Measurements from ENCODE around the gene ACYP2. TPM values are rescaled to one million over a fixed set of nuclear protein-coding genes. Genes with fewer than 3 reads are reported as not detected.

The ACYP2 gene
- total RNA-seq, 4 donors from 2014 or later: 10.3 to 44.3 (median 21.7) TPM

GRCh38 chr2:54224997-54225396 lies 109.6 kb downstream of the ACYP2 start:
- Histone ChIP-seq H3K4me3 (no peak overlapping the region), H3K27me3 (no peaks in the 10 kb centered on the region), H3K36me3 (peaks cover 0 to 2% of the 10 kb centered on the region in 2 donors), H3K4me1 (no peaks in the 10 kb centered on the region), H3K27ac (no peak overlapping the region), H3K9me3 (no peaks in the 10 kb centered on the region)
- TF ChIP-seq CTCF (IDR thresholded peaks at IDR 0.05) (no peak), POLR2A (IDR thresholded peaks at IDR 0.05) (no peak)
- intact Hi-C loops (cut with DNase I; ENCODE audit: low total_unique reads): no loop called here
- no peak for DNase-seq

DNA sequence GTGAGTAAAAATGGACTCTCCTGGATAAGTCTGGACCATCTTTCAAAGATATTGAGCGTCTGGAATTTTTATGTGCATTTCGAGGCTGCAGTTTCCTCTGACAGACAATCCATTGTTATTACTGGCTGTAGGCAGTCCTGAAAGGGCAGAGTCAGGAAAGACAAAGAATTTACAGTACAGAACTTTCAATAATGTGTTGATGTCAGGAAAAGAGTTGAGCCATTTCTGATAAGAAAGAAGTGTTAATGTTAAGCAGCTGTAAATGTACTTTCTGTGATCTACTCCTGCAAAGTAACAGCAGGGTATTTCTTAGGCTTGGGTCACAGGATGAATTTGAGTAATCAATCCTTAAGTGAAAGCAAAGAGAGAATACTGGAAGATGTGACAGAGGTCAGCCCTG lies 110.8 kb downstream of the ACYP2 start:
- Histone ChIP-seq H3K27ac (no peak overlapping the region), H3K9me3 (no peaks in the 10 kb centered on the region), H3K27me3 (no peaks in the 10 kb centered on the region), H3K4me1 (no peaks in the 10 kb centered on the region), H3K4me3 (no peak overlapping the region), H3K36me3 (no peaks in the 10 kb centered on the region)
- no peak for DNase-seq
- TF ChIP-seq CTCF (IDR thresholded peaks at IDR 0.05): no peak
- no peak for TF ChIP-seq POLR2A (IDR thresholded peaks at IDR 0.05)
- intact Hi-C loops (cut with DNase I; ENCODE audit: low total_unique reads): no loop called here

DNA sequence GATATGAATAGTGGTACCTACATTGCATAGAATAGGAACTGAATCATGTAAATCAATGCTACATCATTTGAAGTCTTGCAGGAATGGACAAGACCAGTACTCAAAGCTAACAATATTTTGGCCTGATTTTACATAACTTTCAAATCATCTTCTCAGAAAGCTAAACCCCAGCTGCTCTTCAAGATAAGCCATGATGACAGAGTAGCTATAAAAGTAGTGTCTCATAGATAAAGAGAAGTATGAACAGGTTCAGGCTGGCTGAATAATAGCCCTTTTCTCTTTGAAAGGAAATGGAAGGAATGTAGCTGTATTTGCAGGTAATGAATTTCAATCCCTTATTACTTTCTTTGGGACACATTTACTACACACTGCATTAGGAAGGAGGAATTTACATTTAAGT lies 112.4 kb downstream of the ACYP2 start:
- Histone ChIP-seq H3K4me1 (no peaks in the 10 kb centered on the region), H3K36me3 (no peaks in the 10 kb centered on the region), H3K27me3 (no peaks in the 10 kb centered on the region), H3K4me3 (no peak overlapping the region), H3K27ac (no peak overlapping the region), H3K9me3 (no peaks in the 10 kb centered on the region)
- intact Hi-C loops (cut with DNase I; ENCODE audit: low total_unique reads): no loop called here
- no peak for TF ChIP-seq CTCF (IDR thresholded peaks at IDR 0.05)
- DNase-seq: no peak

DNA sequence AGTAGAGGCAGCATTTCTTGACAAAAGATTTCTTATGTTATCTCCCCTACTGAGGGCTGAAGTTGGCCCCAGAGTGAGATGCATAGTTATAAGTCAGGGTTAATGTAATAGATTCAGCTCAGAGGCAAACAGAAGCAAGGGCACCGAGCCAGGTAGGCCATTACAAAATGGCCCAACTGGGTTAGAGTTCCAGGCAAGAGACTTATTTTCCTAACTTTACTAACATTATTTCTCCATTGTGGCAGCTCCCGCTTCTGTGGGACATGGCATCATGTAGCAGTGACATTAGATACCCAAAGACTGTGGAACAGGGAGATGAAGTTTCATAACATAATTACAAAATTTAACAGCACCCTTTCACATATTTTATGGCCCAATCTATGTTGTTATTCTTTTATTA lies 113.5 kb downstream of the ACYP2 start:
- Histone ChIP-seq H3K27me3 (no peaks in the 10 kb centered on the region), H3K27ac (no peak overlapping the region), H3K4me1 (no peaks in the 10 kb centered on the region), H3K36me3 (no peaks in the 10 kb centered on the region), H3K9me3 (no peaks in the 10 kb centered on the region), H3K4me3 (no peak overlapping the region)
- TF ChIP-seq POLR2A (IDR thresholded peaks at IDR 0.05): no peak
- TF ChIP-seq CTCF (IDR thresholded peaks at IDR 0.05): no peak
- intact Hi-C loops (cut with DNase I; ENCODE audit: low total_unique reads): no loop called here
- no peak for DNase-seq

DNA sequence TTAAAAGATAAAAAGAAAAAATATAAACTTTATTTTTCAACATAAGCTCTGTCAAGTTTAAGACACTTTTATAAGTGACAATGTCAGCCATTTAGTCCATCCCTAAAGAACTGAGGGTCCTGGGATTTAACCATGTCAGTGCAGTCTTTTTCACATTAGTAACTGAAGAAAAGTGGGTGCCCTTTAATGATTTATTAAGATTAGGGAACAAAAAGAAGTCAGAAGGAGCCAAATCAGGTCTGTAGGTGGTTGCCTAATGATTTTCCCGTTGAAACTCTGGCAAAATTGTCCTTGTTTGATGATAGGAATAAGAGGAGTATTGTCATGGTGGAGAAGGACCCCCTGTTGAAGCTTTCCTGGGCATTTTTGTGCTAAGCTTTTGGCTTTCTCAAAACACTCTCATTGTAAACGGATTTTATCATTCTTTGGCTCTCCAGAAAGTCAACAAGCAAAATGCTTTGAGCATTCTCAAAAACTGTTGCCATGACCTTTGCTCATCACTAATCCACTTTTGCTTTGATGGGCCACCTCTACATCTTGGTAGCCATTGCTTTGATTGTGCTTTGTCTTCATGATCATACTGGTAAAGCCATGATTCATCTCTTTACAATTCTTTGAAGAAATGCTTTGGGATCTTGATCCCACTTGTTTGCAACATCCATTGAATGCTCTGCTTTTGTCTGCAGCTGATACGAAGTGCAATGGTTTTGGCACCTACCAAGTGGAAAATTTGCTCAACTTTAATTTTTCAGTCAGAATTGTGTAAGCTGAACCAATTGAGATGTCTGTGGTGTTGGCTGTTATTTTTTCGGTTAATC lies 118.6 kb downstream of the ACYP2 start:
- H3K4me3 ChIP-seq: no peak overlapping the region
- H3K9me3 ChIP-seq: no peaks in the 10 kb centered on the region
- no peaks in the 10 kb centered on the region for H3K27me3 ChIP-seq
- H3K4me1 ChIP-seq: no peaks in the 10 kb centered on the region
- intact Hi-C loops (cut with DNase I; ENCODE audit: low total_unique reads): no loop called here
- no peaks in the 10 kb centered on the region for H3K36me3 ChIP-seq
- TF ChIP-seq CTCF (IDR thresholded peaks at IDR 0.05) (no peak), POLR2A (IDR thresholded peaks at IDR 0.05) (no peak)
- DNase-seq: no peak
- no peak overlapping the region for H3K27ac ChIP-seq
